Stimulated activated CD4-positive, alpha-beta T cell treated with anti-CD3 and anti-CD28 coated beads, Interleukin-15, amount 100 ng/mL, for 1 hour (primary cell): ENCODE results near the gene ELSPBP1.
"Not testable (repeated sequence)": the region's sequence is repeated elsewhere in the genome, so short reads cannot be mapped to it uniquely, and the experiment has no call there.

Experiments used
- DNase-seq, 2 donors: peaks; one replicate each; pipeline ENCODE4 v3.0.0-alpha.2; 2020; ENCODE audit warnings: low read depth in 1 of 2, low spot score in 1 of 2

Gene ELSPBP1

GRCh38 chr19:48041877-48042580, 47.6 kb downstream of the ELSPBP1 start:
- no peak for DNase-seq

- DNase-seq, result no peak
These were observed 49.3 kb downstream of the ELSPBP1 start, which contains the start of gene CABP5 for GRCh38 chr19:48043675-48044258. Gene CABP5 (minus strand): TSS chr19:48044079. CDS start chr19:48043922, 157 bp downstream.

GRCh38 chr19:48044561-48044960, 50.1 kb downstream of the ELSPBP1 start:
- no peak for DNase-seq

- no peak for DNase-seq
These were observed 57.1 kb downstream of the ELSPBP1 start for GRCh38 chr19:48051335-48052033.

- DNase-seq, result no peak
These were observed 58.6 kb downstream of the ELSPBP1 start for GRCh38 chr19:48053076-48053475.

GRCh38 chr19:48053856-48054255, 59.4 kb downstream of the ELSPBP1 start:
- DNase-seq, result no peak

- DNase-seq, result no peak
These were observed 64.9 kb downstream of the ELSPBP1 start for GRCh38 chr19:48059331-48059730.

GRCh38 chr19:48060381-48060780, 65.9 kb downstream of the ELSPBP1 start:
- no peak for DNase-seq

- DNase-seq, result no peak
These were observed 67.2 kb downstream of the ELSPBP1 start for GRCh38 chr19:48061401-48062344.

GRCh38 chr19:48064509-48064908, 70.1 kb downstream of the ELSPBP1 start:
- DNase-seq, result no peak

GRCh38 chr19:48069435-48069834, 75.0 kb downstream of the ELSPBP1 start:
- DNase-seq, result no peak

- DNase-seq, result not testable (repeated sequence)
These were observed 75.8 kb downstream of the ELSPBP1 start for GRCh38 chr19:48070177-48070769.
